Keratinocyte (primary cell): ENCODE data around the gene HEXD. TPM values are rescaled to one million over a fixed set of nuclear protein-coding genes. Genes with fewer than 3 reads are reported as not detected.

Source experiments
- DNase-seq: peaks from one replicate; pipeline ENCODE4 v3.0.0-alpha.2; 2011; ENCODE audit warnings: low read depth, missing footprints, low spot score
- FAIRE-seq: peaks from 2 replicates; lab custom pipeline; 2011; peaks lifted over from hg19 to GRCh38; lab: Jason Lieb, UNC
- H2AFZ ChIP-seq: 2 replicates; pipeline ENCODE4 v1.6.0; 2012; ENCODE audit warnings: low read length, control low read depth, inconsistent platforms; ENCODE audit not compliant: control insufficient read depth
- H3K27ac ChIP-seq: 2 replicates; pipeline ENCODE4 v1.5.1; 2011; ENCODE audit warnings: low read length; ENCODE audit not compliant: control insufficient read depth, insufficient read depth
- H3K27me3 ChIP-seq: 3 replicates; pipeline ENCODE4 v1.6.0; 2011; ENCODE audit warnings: low read length; ENCODE audit not compliant: control insufficient read depth, insufficient read depth; ENCODE audit errors: extremely low read depth
- H3K36me3 ChIP-seq, 2 experiments: 2 replicates in 1 of 2; 3 replicates in 1 of 2; pipeline ENCODE4 v1.5.1; 2011; ENCODE audit warnings: low read length in 2 of 2, mild to moderate bottlenecking in 1 of 2; ENCODE audit not compliant: control insufficient read depth in 2 of 2, insufficient read depth in 2 of 2; ENCODE audit errors: extremely low read depth in 1 of 2
- H3K4me1 ChIP-seq: 3 replicates; pipeline ENCODE4 v1.5.1; 2011; ENCODE audit warnings: low read length; ENCODE audit not compliant: control insufficient read depth, insufficient read depth; ENCODE audit errors: extremely low read depth
- H3K4me2 ChIP-seq: 3 replicates; pipeline ENCODE4 v1.6.0; 2011; ENCODE audit warnings: low read depth, low read length; ENCODE audit not compliant: control insufficient read depth, insufficient read depth; ENCODE audit errors: extremely low read depth
- H3K4me3 ChIP-seq, 3 experiments: fragments of 200-600 bp in 1 of 3; sonication (generic) in 1 of 3; 2 replicates in 2 of 3; 3 replicates in 1 of 3; pipeline ENCODE4 v1.5.1; 2011 to 2016; ENCODE audit warnings: low read length in 3 of 3, mild to moderate bottlenecking in 3 of 3, control low read depth in 2 of 3, inconsistent platforms in 1 of 3, low read depth in 1 of 3, mixed read lengths in 1 of 3, mixed run types in 1 of 3, moderate library complexity in 1 of 3; ENCODE audit not compliant: control insufficient read depth in 2 of 3, insufficient read depth in 2 of 3; ENCODE audit errors: extremely low read depth in 1 of 3
- H3K79me2 ChIP-seq: 2 replicates; pipeline ENCODE4 v1.6.0; 2012; ENCODE audit warnings: low read length; ENCODE audit not compliant: control insufficient read depth, insufficient read depth
- H3K9ac ChIP-seq: 3 replicates; pipeline ENCODE4 v1.6.0; 2011; ENCODE audit warnings: low read length; ENCODE audit not compliant: control insufficient read depth, insufficient read depth; ENCODE audit errors: extremely low read depth
- H3K9me1 ChIP-seq: 3 replicates; pipeline ENCODE4 v1.6.0; 2011; ENCODE audit warnings: low read length; ENCODE audit not compliant: control insufficient read depth, insufficient read depth; ENCODE audit errors: extremely low read depth
- H3K9me3 ChIP-seq: 2 replicates; pipeline ENCODE4 v1.5.1; 2012; ENCODE audit warnings: low read depth, low read length; ENCODE audit not compliant: control insufficient read depth
- H4K20me1 ChIP-seq: 3 replicates; pipeline ENCODE4 v1.6.0; 2011; ENCODE audit warnings: low read length; ENCODE audit not compliant: control insufficient read depth, insufficient read depth; ENCODE audit errors: extremely low read depth
- CTCF ChIP-seq, 3 experiments: IDR thresholded peaks in 1 of 3; conservative IDR thresholded peaks in 1 of 3; optimal IDR thresholded peaks in 1 of 3; 2 replicates in 2 of 3; 3 replicates in 1 of 3; pipeline versions ENCODE3 to v1.5.1; 2011; ENCODE audit warnings: low read length in 3 of 3, mild to moderate bottlenecking in 3 of 3, moderate library complexity in 2 of 3, control low read depth in 1 of 3, inconsistent platforms in 1 of 3; ENCODE audit not compliant: insufficient read depth in 2 of 3; ENCODE audit errors: extremely low read depth in 1 of 3
- EZH2 ChIP-seq: IDR thresholded peaks from one replicate; pipeline ENCODE4 v1.6.1; 2012; ENCODE audit warnings: inconsistent platforms, mild to moderate bottlenecking, low read length, moderate library complexity
- dilution Hi-C: fragments of 300-500 bp; cut with MboI; formaldehyde crosslinking; loops from one replicate; pipeline ENCODE4 v1.7.0; 2020; ENCODE audit warnings: low sequenced_read_pairs; ENCODE audit not compliant: extremely low pct_ligation_motif_present
- polyA plus RNA-seq, 5 experiments: library from polyadenylated mRNA; depleted of rRNA in 3 of 5; stranded (reverse) in 3 of 5; stranded (forward) in 1 of 5; unstranded in 1 of 5; fragments of >200 nt; gene quantifications; 1 replicate in 1 of 5; 2 replicates in 3 of 5; 3 replicates in 1 of 5; pipeline versions ENCODE4 v1.2.1 to v1.2.3, GENCODE V29; 2011 to 2012; ENCODE audit warnings: missing spikeins in 2 of 5, low read depth in 1 of 5, low replicate concordance in 1 of 5

Gene HEXD
- polyA plus RNA-seq, 1 donor (not counting 4 experiments of a cell fraction or from before 2014, with no cell fraction given): 5.6 TPM

GRCh38 chr17:82377924-82378740 is 40.0 kb upstream of the HEXD start:
- Histone ChIP-seq H4K20me1 (no peaks in the 10 kb centered on the region), H3K4me2 (no peak overlapping the region), H3K9me1 (no peaks in the 10 kb centered on the region), H3K27ac (no peak overlapping the region), H2AFZ (no peak overlapping the region), H3K9ac (no peak overlapping the region), H3K9me3 (no peaks in the 10 kb centered on the region), H3K4me3 (no peak overlapping the region), H3K79me2 (no peaks in the 10 kb centered on the region), H3K27me3 (peaks cover 75% of the 10 kb centered on the region), H3K36me3 (no peaks in the 10 kb centered on the region), H3K4me1 (no peaks in the 10 kb centered on the region)
- TF ChIP-seq CTCF (optimal IDR thresholded peaks at IDR 0.05 in 1 of 3, IDR thresholded peaks at IDR 0.05 in 1 of 3, conservative IDR thresholded peaks at IDR 0.05 in 1 of 3; ENCODE audit: extremely low read depth in 1 of 3, insufficient read depth in 2 of 3, low read length in 3 of 3): no peak
- no peak for TF ChIP-seq EZH2
- FAIRE-seq (no peak), DNase-seq (no peak)
- dilution Hi-C loops: no loop called here

GRCh38 chr17:82378741-82379021 is 39.5 kb upstream of the HEXD start:
- DNase-seq (no peak), FAIRE-seq (no peak)
- Histone ChIP-seq H3K9me1 (no peaks in the 10 kb centered on the region), H3K4me3 (no peak overlapping the region), H3K36me3 (no peaks in the 10 kb centered on the region), H2AFZ (no peak overlapping the region), H3K9me3 (no peaks in the 10 kb centered on the region), H3K4me2 (no peak overlapping the region), H3K9ac (no peak overlapping the region), H3K27ac (no peak overlapping the region), H3K4me1 (no peaks in the 10 kb centered on the region), H3K27me3 (peaks cover 76% of the 10 kb centered on the region), H4K20me1 (no peaks in the 10 kb centered on the region), H3K79me2 (no peaks in the 10 kb centered on the region)
- dilution Hi-C loops: no loop called here
- no peak for TF ChIP-seq EZH2
